ENCODE results near the gene COL8A1. TPM values are rescaled to one million over a fixed set of nuclear protein-coding genes. Genes with fewer than 3 reads are reported as not detected.

COL8A1 gene
- total RNA-seq, 1 donor from 2014 or later = not detected

- Mint-ChIP-seq H3K36me3 (ENCODE audit: insufficient read depth) (no peaks in the 10 kb centered on the region), H3K27me3 (peaks cover 3% of the 10 kb centered on the region), H3K4me3 (ENCODE audit: low read depth) (no peak overlapping the region), H3K27ac (no peak overlapping the region), H3K4me1 (ENCODE audit: low read depth) (peaks cover 8% of the 10 kb centered on the region), H3K9me3 (ENCODE audit: low read depth) (no peaks in the 10 kb centered on the region)
- no peak for TF ChIP-seq CTCF (IDR thresholded peaks at IDR 0.05; ENCODE audit: unreplicated experiment)
- no peak for DNase-seq (ENCODE audit: low spot score, unreplicated experiment)
Measured at GRCh38 chr3:99651531-99651930, 13.1 kb downstream of the COL8A1 start.

- H3K4me1 Mint-ChIP-seq (ENCODE audit: low read depth) = peaks cover 4% of the 10 kb centered on the region
- H3K27ac Mint-ChIP-seq = no peak overlapping the region
- no peaks in the 10 kb centered on the region for H3K9me3 Mint-ChIP-seq (ENCODE audit: low read depth)
- no peaks in the 10 kb centered on the region for H3K36me3 Mint-ChIP-seq (ENCODE audit: insufficient read depth)
- TF ChIP-seq CTCF (IDR thresholded peaks at IDR 0.05; ENCODE audit: unreplicated experiment) = no peak
- no peak overlapping the region for H3K4me3 Mint-ChIP-seq (ENCODE audit: low read depth)
- H3K27me3 Mint-ChIP-seq = no peaks in the 10 kb centered on the region
- no peak for DNase-seq (ENCODE audit: low spot score, unreplicated experiment)
Measured at GRCh38 chr3:99656624-99657023, 18.2 kb downstream of the COL8A1 start.

GRCh38 chr3:99658274-99658673 lies 19.9 kb downstream of the COL8A1 start:
- no peak for DNase-seq (ENCODE audit: low spot score, unreplicated experiment)
- Mint-ChIP-seq H3K27me3 (no peaks in the 10 kb centered on the region), H3K4me1 (ENCODE audit: low read depth) (peaks cover 4% of the 10 kb centered on the region), H3K36me3 (ENCODE audit: insufficient read depth) (no peaks in the 10 kb centered on the region), H3K9me3 (ENCODE audit: low read depth) (no peaks in the 10 kb centered on the region), H3K27ac (no peak overlapping the region), H3K4me3 (ENCODE audit: low read depth) (no peak overlapping the region)
- no peak for TF ChIP-seq CTCF (IDR thresholded peaks at IDR 0.05; ENCODE audit: unreplicated experiment)

- peaks cover 7% of the 10 kb centered on the region for H3K4me1 Mint-ChIP-seq (ENCODE audit: low read depth)
Measured at GRCh38 chr3:99659032-99659431, 20.6 kb downstream of the COL8A1 start.

GRCh38 chr3:99659951-99660350 lies 21.6 kb downstream of the COL8A1 start:
- no peaks in the 10 kb centered on the region for H3K9me3 Mint-ChIP-seq (ENCODE audit: low read depth)
- no peak overlapping the region for H3K4me3 Mint-ChIP-seq (ENCODE audit: low read depth)
- DNase-seq (ENCODE audit: low spot score, unreplicated experiment) = no peak
- TF ChIP-seq CTCF (IDR thresholded peaks at IDR 0.05; ENCODE audit: unreplicated experiment) = no peak
- no peaks in the 10 kb centered on the region for H3K27me3 Mint-ChIP-seq
- no peaks in the 10 kb centered on the region for H3K36me3 Mint-ChIP-seq (ENCODE audit: insufficient read depth)
- H3K27ac Mint-ChIP-seq = no peak overlapping the region
- peaks cover 9% of the 10 kb centered on the region for H3K4me1 Mint-ChIP-seq (ENCODE audit: low read depth)

More at GRCh38 chr3:99659032-99659431, 20.6 kb downstream of the COL8A1 start:
- H3K27ac Mint-ChIP-seq = no peak overlapping the region
- TF ChIP-seq CTCF (IDR thresholded peaks at IDR 0.05; ENCODE audit: unreplicated experiment) = no peak
- no peaks in the 10 kb centered on the region for H3K36me3 Mint-ChIP-seq (ENCODE audit: insufficient read depth)
- H3K27me3 Mint-ChIP-seq = no peaks in the 10 kb centered on the region
- no peak for DNase-seq (ENCODE audit: low spot score, unreplicated experiment)
- H3K9me3 Mint-ChIP-seq (ENCODE audit: low read depth) = no peaks in the 10 kb centered on the region
- no peak overlapping the region for H3K4me3 Mint-ChIP-seq (ENCODE audit: low read depth)
